Spleen (tissue), 7 donors: ENCODE results near the gene RBM4B.

Experiments used
- POLR2A ChIP-seq, 3 donors: fragments of 450-650 bp; IDR thresholded peaks; one replicate each; pipeline ENCODE4 v1.5.1; 2017; ENCODE audit warnings: antibody characterized with exemption in 3 of 3, mild to moderate bottlenecking in 1 of 3
- TF ChIP-seq, protein P1 (sequence below), 11 experiments: fragments of 200-600 bp in 7 of 11; fragments of 450-650 bp in 4 of 11; sonication (generic) in 4 of 11; IDR thresholded peaks in 8 of 11; conservative IDR thresholded peaks in 3 of 11; 1 replicate in 7 of 11; 2 replicates in 4 of 11; pipeline versions ENCODE4 v1.4.0 to v1.8.0; 2016 to 2021; ENCODE audit warnings: antibody characterized with exemption in 11 of 11, inconsistent platforms in 4 of 11, mild to moderate bottlenecking in 1 of 11
- donor health status: DM: no; HTN: no; CAD: no; lungs with moderate emphysema.
- donor health status: DM: no; HTN: no; CAD: no.
- donor health status: DM: no; HTN: no; CAD: no.

DNA sequence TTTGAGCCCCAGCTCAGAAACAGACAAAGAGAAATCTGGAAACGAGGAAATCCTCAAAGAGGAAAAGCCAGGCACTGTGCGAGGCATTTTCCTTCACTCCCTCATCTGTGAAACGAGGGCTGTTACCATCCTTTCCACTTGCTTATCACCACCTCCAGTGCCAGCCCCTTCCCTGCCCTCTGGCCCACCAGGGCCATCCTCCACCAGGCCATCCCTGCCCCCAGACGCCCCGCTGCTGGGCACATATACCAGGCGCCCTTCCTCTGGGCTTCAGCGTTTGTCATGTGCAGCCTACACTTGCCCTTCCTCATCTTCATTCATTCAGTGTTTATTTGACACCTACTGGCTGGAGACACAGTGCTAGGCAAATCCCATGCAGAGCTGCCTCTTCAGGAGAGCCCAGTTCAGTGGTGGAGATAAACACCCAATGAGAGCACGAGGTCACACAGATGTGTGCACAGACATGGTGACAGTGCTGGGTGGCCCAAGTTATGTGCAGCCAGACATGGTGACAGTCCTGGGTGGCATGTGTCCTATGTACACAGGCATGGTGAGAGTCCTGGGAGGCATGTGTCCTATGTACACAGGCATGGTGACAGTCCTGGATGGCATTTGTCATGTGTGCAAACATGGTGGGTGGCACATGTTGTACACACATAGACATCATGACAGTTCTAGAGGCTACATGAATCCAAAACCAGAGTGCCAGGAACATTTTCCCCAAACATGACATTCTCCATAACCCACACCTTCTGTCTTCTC is 41.6 kb upstream of the RBM4B start:
- TF ChIP-seq, protein P1, sequence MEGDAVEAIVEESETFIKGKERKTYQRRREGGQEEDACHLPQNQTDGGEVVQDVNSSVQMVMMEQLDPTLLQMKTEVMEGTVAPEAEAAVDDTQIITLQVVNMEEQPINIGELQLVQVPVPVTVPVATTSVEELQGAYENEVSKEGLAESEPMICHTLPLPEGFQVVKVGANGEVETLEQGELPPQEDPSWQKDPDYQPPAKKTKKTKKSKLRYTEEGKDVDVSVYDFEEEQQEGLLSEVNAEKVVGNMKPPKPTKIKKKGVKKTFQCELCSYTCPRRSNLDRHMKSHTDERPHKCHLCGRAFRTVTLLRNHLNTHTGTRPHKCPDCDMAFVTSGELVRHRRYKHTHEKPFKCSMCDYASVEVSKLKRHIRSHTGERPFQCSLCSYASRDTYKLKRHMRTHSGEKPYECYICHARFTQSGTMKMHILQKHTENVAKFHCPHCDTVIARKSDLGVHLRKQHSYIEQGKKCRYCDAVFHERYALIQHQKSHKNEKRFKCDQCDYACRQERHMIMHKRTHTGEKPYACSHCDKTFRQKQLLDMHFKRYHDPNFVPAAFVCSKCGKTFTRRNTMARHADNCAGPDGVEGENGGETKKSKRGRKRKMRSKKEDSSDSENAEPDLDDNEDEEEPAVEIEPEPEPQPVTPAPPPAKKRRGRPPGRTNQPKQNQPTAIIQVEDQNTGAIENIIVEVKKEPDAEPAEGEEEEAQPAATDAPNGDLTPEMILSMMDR (IDR thresholded peaks at IDR 0.05 in 8 of 11, conservative IDR thresholded peaks at IDR 0.05 in 3 of 11), result no peak
- no peak for TF ChIP-seq POLR2A (IDR thresholded peaks at IDR 0.05)
